ENCODE results near the gene PLPP4.

Gene PLPP4

DNA sequence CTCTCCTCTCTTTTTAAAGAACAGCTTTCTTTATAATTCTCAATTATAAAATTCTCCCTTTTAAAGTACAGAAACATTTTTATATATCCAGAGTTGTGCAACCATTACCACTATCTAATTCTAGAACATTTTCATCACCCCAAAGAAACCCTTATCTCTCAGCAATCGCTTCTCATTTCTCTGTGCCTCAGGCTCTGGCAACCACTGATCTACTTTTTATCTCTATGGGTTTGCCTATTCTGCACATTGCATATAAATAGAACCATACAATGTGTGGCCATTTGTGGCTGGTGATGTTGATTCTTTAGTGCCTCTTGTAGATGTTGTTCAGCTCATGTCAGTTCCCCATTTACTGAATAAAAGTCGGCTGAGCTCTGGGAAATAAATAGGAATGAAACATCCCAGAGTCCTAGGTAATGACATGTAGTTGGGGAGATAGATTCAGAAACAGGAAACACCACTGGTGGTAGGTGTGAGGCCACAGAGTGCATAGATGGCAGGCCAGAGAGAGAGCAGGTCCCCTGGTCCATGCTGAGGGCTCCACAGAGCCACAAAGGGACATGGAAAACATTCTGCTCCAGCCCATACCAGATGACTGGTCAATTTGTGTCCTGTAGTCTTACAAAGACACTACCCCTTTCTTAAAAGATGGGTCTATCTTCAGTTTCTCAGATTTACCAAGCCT, 126.5 kb downstream of the PLPP4 start:
- DNase-seq (ENCODE audit: low read depth) = no peak
- TF ChIP-seq, protein P1, sequence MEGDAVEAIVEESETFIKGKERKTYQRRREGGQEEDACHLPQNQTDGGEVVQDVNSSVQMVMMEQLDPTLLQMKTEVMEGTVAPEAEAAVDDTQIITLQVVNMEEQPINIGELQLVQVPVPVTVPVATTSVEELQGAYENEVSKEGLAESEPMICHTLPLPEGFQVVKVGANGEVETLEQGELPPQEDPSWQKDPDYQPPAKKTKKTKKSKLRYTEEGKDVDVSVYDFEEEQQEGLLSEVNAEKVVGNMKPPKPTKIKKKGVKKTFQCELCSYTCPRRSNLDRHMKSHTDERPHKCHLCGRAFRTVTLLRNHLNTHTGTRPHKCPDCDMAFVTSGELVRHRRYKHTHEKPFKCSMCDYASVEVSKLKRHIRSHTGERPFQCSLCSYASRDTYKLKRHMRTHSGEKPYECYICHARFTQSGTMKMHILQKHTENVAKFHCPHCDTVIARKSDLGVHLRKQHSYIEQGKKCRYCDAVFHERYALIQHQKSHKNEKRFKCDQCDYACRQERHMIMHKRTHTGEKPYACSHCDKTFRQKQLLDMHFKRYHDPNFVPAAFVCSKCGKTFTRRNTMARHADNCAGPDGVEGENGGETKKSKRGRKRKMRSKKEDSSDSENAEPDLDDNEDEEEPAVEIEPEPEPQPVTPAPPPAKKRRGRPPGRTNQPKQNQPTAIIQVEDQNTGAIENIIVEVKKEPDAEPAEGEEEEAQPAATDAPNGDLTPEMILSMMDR (IDR thresholded peaks at IDR 0.05; ENCODE audit: insufficient read depth, low read depth, low read length, missing control alignments) = no peak
- no peak overlapping the region for H3K4me3 ChIP-seq (ENCODE audit: low read length)

DNA sequence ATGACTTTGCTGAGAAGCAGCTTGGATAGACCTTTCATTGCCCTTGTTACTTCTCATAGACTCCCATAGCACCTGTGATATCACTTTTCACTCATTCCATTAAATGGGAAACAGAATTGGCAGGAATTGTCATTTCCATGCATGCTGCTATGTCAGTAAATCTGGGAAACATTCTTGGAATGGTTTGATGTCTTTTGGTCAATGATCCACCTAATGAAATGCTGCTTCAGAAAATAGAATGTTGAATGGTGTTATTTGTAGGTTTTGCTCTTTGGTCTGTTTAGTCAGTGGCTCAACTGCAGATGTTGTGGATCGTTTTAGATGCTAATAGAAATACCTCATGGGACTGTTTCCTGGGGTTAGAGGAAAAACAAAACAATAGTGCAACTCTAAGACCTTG, 127.8 kb downstream of the PLPP4 start:
- TF ChIP-seq, protein P1 (IDR thresholded peaks at IDR 0.05; ENCODE audit: insufficient read depth, low read depth, low read length, missing control alignments) = no peak
- no peak overlapping the region for H3K4me3 ChIP-seq (ENCODE audit: low read length)
- DNase-seq (ENCODE audit: low read depth) = no peak

GRCh38 chr10:120586471-120586872, 129.4 kb downstream of the PLPP4 start:
- DNase-seq (ENCODE audit: low read depth) = peak; percentile 88
- no peak overlapping the region for H3K4me3 ChIP-seq (ENCODE audit: low read length)
- TF ChIP-seq, protein P1 (IDR thresholded peaks at IDR 0.05; ENCODE audit: insufficient read depth, low read depth, low read length, missing control alignments) = no peak

DNA sequence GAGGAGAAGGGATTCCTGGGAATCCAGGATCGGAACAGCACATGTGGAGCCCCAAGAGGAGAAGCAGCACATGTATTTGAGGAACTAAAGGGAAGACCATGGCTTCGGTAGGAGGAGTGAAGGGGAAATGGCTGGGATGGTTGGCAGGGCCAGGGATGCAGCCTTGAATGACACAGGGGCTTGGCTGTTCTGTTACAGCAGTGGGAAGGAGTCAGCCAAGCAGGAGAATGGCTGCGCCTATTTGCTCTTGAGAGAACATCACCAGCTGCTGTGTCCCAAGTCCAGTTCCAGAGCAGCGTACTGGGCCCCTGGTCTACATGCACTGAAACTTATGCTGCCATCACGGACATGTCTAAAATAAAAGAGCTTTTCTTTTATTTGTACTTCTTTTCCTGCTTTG, 130.0 kb downstream of the PLPP4 start:
- no peak overlapping the region for H3K4me3 ChIP-seq (ENCODE audit: low read length)
- TF ChIP-seq, protein P1 (IDR thresholded peaks at IDR 0.05; ENCODE audit: insufficient read depth, low read depth, low read length, missing control alignments) = no peak
- DNase-seq (ENCODE audit: low read depth) = no peak

GRCh38 chr10:120588311-120588710, 131.3 kb downstream of the PLPP4 start:
- H3K4me3 ChIP-seq (ENCODE audit: low read length) = no peak overlapping the region
- TF ChIP-seq, protein P1 (IDR thresholded peaks at IDR 0.05; ENCODE audit: insufficient read depth, low read depth, low read length, missing control alignments) = no peak
- DNase-seq (ENCODE audit: low read depth) = no peak

DNA sequence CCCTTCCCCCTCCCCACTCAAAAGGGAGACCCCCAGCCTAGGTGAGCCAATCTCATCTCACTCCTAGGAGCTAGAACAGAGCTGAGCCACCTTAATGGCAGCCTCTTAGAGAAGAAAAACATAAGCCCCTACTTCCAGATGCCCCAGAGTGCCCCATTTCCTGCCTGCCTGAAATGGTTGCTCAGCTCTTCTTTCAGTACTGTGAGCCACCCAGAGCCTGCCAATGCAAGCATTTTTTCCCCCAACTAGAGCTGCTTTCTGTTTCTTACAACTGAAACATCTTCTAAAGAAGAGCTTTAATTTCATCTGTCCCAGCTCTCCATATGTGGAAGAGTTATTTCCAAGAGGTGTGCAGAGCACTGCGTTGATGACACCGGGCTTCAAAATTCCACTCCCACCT, 136.7 kb downstream of the PLPP4 start:
- TF ChIP-seq, protein P1 (IDR thresholded peaks at IDR 0.05; ENCODE audit: insufficient read depth, low read depth, low read length, missing control alignments) = no peak
- H3K4me3 ChIP-seq (ENCODE audit: low read length) = no peak overlapping the region
- DNase-seq (ENCODE audit: low read depth) = no peak

- no peak overlapping the region for H3K4me3 ChIP-seq (ENCODE audit: low read length)
- TF ChIP-seq, protein P1 (IDR thresholded peaks at IDR 0.05; ENCODE audit: insufficient read depth, low read depth, low read length, missing control alignments) = no peak
- no peak for DNase-seq (ENCODE audit: low read depth)
Observed at GRCh38 chr10:120597902-120598301, 140.9 kb downstream of the PLPP4 start.

Data from epithelial cell of esophagus (primary cell).